GM18502 (cell line): ENCODE results near the gene KLHDC7B.
"Not testable (repeated sequence)": the region's sequence is repeated elsewhere in the genome, so short reads cannot be mapped to it uniquely, and the experiment has no call there.

Experiments
- ATAC-seq: cut with Tn5 transposase; IDR thresholded peaks from one replicate; pipeline ENCODE4 v1.9.1; 2021; ENCODE audit warnings: mild to moderate bottlenecking; ENCODE audit not compliant: unreplicated experiment, poor library complexity

Gene KLHDC7B

GRCh38 chr22:50528682-50529415 lies 16.9 kb upstream of the KLHDC7B start:
- ATAC-seq = no peak

- ATAC-seq = no peak
Observed at GRCh38 chr22:50529416-50529896, 16.2 kb upstream of the KLHDC7B start.

GRCh38 chr22:50529897-50530579 lies 15.7 kb upstream of the KLHDC7B start, which contains the start of gene TYMP:
Gene TYMP, minus strand, starts transcription at chr22:50530012. Its CDS starts 303 bp downstream, at chr22:50529709.
- peak; percentile 24 for ATAC-seq

GRCh38 chr22:50530580-50530876 lies 15.2 kb upstream of the KLHDC7B start:
- ATAC-seq = no peak

GRCh38 chr22:50530877-50531545 lies 14.7 kb upstream of the KLHDC7B start:
- ATAC-seq = no peak

- ATAC-seq = no peak
Observed at GRCh38 chr22:50531546-50531961, 14.1 kb upstream of the KLHDC7B start.

- no peak for ATAC-seq
Observed at GRCh38 chr22:50531962-50532674, 13.6 kb upstream of the KLHDC7B start.

- ATAC-seq = no peak
Observed at GRCh38 chr22:50532824-50533796, 12.6 kb upstream of the KLHDC7B start.

GRCh38 chr22:50533856-50534711 lies 11.6 kb upstream of the KLHDC7B start:
- not testable (repeated sequence) for ATAC-seq

- no peak for ATAC-seq
Observed at GRCh38 chr22:50535113-50535512, 10.6 kb upstream of the KLHDC7B start.

GRCh38 chr22:50536226-50536625 lies 9.5 kb upstream of the KLHDC7B start:
- ATAC-seq = no peak

- no peak for ATAC-seq
Observed at GRCh38 chr22:50537765-50538164, 7.9 kb upstream of the KLHDC7B start.

GRCh38 chr22:50540381-50540780 lies 5.3 kb upstream of the KLHDC7B start:
- ATAC-seq = no peak

- not testable (repeated sequence) for ATAC-seq
Observed at GRCh38 chr22:50541667-50542026, 4.1 kb upstream of the KLHDC7B start.

- ATAC-seq = no peak
Observed at GRCh38 chr22:50542416-50542927, 3.2 kb upstream of the KLHDC7B start.

GRCh38 chr22:50544078-50544745 lies 1.5 kb upstream of the KLHDC7B start:
- no peak for ATAC-seq

GRCh38 chr22:50544746-50545253 lies 899 bp upstream of the KLHDC7B start:
- no peak for ATAC-seq
